Activated T-cell treated with anti-CD3 and anti-CD28 coated beads for 24 hours (primary cell): ENCODE results near the gene TMCC1.
"Not testable (repeated sequence)": the region's sequence is repeated elsewhere in the genome, so short reads cannot be mapped to it uniquely, and the experiment has no call there.

Experiments
- DNase-seq: peaks from one replicate; pipeline ENCODE4 v3.0.0-alpha.2; 2020; ENCODE audit warnings: low read depth

The TMCC1 gene

DNA sequence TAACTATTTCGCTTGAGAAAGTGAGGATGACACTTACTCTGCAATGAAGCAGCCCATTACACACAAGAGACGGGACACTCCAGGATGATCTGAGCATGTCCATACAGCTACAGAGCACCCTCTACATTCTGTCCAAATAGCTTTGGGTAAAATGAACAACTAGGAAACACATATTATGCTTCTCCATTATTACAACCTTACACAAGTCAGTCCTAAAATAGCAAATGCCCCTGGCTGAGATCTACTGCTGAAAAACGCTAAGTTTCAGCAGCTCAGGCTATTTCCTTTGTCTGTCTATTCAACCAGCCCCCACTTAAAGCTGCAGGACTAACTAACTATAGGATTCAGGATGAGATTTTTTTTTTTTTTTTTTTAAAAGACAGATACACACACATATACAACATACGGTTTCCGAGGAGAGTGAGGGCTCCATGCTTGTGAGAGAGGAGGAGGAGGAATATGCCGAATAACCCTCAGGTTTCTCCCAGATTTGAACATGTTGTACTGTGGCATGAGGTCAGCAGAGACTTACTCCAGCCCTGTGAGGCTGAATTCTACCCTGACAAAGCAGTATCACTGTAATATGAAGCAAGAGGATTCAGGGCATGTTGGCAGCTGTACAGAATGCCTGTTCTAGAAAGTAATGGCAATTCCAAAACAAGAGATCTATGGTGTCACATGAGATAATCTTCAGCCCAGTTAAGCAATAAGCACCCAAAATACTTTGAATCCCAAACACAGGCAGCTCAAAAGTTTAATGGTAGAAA lies 169.8 kb downstream of the TMCC1 start:
- DNase-seq = no peak

DNA sequence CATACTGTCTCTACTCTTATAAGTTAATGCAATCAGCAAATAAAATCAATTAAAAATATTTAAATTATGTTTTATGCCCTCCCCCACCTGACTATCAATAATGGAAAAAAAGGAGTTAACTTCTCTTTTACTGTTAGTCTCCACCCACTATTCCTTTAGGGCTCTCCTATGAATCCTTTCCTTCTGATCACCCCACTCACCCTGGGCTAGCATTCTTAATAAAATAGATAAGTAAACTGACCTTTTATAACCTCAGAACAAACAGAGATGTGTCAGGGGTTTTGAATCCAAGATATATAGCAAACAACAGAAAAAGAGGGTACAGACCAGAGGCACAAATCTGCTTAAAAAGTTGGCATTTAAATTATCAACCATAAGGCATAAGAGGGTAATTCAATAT lies 171.0 kb downstream of the TMCC1 start:
- DNase-seq = no peak

DNA sequence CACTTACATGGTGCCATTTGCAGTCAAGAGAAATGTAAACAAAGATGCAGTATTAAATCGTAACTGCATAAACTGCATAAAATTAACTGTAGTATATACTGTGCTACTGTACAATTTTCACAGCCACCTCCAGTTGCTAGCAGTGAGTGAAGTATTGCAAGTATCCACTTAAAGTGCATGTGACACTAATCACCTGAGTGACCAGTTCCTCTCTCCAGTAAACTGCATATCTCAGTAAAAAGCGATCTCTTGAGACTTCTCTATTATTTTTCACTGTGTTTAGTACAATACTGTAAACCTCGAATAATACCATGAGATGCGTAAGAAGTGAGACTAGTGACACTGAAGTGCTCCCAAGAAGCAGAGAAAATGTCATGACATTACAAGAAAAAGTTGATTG lies 175.3 kb downstream of the TMCC1 start:
- DNase-seq = no peak

DNA sequence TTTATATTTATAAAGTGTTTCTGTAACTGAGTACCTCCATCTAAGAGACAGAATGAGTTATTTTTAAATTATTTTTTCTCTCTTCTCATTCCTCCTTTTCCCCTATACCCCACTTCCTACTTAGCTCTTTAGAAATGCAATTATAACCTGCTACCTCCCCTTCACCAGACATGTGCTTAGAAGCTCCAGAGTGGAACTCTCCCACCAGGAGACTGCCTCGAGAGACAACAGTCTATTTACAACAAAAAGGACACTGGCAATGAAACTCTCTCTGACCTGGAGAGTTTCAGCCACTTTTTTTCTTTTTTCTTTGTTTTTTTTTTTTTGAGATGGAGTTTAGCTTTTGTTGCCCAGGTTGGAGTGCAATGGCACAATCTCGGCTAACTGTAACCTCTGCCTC lies 177.7 kb downstream of the TMCC1 start:
- DNase-seq = no peak

DNA sequence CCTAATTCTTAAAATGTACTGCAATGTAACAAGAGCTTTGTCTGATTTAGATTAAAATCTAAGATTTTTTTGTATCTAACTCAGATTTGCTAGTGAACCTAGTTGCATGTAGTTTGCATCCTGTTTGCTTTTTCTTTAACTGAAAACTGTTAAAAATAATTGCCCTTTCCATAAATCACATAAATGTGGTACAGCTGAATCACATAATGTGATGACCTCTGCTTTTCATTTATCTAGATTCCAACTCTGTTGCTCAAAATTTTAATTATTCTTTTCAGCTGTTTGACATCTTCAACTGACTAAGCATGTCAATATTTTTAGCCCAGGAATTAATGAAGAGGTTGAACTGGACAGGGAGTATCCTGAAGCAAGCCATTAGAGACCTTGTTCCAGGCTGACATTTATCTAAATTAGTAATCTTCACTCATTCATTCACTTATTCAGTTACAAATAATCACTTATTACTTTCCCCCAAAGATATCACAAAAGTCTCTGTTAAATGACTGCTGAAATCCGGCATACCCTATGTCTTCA lies 185.1 kb downstream of the TMCC1 start:
- no peak for DNase-seq

DNA sequence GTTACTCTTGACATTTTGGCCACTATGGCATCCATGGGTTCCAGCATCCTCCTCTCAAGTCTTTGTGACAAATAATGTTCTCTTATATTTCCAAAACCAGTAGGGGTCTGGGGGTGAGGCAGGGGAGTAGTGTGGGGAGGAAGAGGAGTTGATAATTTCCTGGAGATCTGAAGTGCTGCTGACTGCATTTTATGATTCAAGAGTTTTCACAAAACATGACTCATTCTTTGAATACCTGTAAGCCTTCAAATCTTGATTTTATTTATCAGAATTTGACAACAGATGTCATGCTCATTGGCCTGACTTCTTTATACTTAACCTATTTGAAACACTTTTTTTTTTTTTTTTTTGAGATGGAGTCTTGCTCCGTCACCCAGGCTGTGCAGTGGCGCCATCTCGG lies 188.2 kb downstream of the TMCC1 start:
- DNase-seq = no peak

DNA sequence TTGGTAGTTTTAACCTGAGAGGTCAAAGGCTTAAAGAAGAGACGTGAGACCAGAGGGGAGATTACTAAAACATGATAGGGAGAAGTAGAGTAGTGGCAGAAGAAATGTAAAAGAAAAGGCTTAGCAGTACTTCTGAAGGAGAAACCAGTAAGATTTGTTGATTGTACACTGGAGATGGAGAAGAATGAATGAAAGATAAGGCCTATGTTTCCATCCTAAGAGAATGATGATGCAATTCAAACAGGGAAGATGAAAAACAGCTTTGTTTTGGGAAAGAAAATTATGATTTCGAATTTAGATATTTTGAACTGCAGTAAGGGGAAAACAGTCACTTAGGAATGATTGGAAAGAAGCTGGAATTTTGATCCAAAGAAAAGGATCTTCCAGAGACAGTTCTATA lies 189.6 kb downstream of the TMCC1 start:
- no peak for DNase-seq

DNA sequence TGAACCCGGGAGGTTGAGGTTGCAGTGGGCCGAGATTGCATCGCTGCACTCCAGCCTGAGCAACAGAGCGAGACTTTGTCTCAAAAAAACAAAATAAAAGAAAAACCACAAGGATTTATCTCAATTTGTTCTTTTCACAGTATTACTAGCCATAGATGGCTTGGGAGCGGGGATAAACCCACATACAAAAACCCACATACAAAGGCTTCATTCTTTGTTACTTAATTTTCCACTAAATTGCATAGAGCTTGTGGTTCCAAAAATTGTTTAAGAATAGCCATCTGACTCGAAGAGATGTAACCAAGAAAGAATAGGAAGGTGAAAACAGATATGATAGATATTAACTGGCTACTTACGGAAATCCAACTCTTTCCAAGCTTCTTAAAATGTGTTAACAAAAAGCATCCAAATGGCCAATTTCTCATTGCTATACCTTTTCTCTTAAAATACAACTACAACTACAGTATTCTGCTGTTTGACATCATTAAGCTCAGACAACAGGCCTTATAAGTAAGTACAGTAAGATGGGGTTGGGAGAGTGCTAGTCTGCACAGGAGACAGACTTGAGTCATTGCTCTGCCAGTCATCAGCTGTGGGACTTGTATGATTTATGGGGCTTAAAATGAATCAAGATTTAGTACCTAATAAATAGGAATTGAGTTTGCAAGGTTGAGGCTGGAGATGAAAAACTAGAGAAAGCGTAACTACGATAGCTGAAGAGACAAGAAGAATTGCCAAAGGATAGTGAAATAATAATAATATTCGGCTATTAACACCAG lies 190.4 kb downstream of the TMCC1 start:
- DNase-seq = no peak

DNA sequence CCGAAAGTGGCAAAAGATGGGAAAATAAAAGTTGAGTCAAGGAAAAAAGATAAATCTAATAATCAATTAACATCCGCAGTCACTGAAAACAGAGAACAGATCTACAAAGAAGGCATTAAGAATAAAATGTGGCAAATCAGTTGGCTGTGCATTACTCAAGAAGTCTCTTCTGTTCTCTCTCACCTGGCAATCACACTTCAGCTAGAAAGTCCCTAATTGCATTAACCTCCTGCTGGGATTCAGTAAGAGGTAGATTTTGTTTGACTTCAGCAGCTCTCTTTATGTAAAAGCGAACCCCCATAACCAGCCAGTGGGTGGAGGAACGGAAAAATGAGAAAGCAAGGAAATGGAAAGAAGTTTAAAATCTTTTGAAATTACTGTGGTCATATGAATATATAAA lies 192.3 kb downstream of the TMCC1 start:
- no peak for DNase-seq

DNA sequence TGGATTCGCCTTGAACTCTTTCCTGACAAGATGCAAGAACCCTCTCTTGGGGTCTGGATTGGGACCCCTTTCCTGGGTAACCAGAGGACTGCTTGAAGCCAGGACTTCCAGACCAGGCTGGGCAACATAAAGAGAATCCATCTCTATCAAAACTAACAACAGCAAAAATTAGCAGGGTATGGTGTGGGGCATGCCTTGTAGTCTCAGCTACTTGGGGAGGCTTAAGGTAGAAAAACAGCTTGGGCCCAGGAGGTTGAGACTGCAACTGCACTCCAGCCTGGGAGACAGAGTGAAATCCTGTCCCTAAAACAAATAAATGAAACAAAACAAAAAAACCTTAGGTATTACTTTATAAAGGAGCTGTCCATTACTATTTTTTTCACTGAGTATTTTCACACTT lies 193.9 kb downstream of the TMCC1 start:
- no peak for DNase-seq

DNA sequence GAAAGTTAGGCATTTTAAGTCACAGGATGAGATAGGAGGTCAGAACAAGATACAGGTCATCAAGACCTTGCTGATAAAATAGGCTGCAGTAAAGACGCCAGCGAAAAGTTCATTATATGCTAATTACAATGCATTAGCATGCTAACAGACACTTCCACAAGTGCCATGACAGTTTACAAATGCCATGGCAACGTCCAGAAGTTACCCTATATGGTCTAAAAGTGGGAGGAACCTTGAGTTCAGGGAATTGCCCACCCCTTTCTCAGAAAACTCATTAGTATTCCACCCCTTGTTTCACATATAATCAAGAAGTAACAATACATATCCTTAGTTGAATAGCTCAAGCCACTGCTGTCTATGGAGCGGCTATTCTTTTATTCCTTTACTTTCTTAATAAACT lies 194.3 kb downstream of the TMCC1 start:
- DNase-seq = no peak

DNA sequence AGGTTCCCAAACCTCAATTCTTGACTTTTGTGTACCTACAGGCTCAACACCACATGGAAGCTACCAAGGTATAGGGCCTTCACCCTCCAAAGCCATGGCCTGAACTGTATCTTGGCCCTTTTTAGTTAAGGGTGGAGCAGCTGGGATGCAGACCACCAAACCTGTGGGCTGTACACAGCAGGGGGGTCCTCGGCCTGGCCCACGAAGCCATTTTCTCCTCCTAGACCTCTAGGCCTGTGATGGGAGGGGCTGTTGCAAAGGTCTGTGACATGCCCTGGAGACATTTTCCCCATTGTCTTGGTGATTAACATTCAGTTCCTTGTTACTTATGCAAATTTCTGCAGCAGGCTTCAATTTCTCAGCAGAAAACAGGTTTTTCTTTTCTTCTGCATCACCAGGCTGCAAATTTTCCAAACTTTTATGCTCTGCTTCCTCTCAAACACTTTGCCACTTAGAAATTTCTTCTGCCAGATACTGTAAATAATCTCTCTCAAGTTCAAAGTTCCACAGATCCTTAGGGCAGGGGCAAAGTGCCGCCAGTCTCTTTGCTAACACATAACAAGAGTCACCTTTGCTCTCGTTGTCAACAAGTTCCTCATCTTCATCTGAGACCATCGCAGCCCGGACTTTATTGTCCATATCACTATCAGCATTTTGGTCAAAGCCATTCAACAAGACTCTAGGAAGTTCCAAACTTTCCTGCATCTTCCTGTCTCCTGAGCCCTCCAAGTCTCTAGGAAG lies 196.1 kb downstream of the TMCC1 start:
- no peak for DNase-seq

DNA sequence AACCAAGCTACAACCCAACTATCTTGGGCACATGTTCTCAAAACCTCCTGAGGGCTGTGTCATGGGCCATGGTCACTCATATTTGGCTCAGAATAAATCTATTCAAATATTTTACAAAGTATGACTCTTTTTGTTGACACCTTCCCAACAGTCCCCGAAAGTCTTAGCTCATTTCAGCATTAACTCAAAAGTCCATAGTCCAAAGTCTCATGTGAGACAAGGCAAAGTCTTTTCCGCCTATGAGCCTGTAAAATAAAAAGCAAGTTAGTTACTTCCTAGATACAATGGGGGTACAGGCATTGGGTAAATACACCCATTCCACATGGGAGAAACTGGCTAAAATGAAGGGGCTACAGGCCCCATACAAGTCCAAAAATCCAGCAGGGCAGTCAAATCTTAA lies 197.1 kb downstream of the TMCC1 start:
- DNase-seq = not testable (repeated sequence)

DNA sequence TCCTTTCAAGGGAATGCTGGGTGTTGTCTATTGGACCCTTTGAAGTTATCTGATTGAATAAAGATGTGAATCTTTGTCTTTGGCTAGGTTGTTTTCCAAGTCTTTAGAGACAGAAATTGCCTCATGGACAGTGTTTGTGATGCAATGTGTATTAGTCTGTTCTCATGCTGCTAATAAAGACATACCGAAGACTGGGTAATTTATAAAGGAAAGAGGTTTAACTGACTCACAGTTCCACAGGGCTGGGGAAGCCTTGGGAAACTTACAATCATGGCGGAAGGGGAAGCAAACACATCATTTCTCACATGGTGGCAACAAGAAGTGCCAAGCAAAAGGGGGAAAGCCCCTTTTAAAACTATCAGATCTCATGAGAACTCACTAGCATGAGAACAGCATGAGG lies 198.3 kb downstream of the TMCC1 start:
- DNase-seq = no peak

DNA sequence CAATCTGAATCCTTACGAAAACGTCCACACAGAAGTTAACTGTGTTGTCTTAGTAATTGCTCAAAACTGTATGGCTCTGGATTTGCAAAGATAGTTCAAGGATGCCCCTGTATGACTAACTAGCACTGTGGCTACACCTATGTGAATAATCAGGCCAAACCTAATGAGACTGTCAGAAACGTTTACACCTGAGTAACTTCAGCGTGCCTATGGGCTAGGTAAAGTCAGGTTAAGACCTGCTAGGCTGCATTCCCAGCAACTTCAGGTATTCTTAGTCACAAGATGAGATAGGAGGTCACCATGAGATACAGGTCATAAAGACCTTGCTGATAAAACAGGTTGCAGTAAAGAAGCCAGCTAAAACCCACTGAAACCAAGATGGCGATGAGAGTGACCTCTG lies 199.3 kb downstream of the TMCC1 start:
- DNase-seq = no peak

DNA sequence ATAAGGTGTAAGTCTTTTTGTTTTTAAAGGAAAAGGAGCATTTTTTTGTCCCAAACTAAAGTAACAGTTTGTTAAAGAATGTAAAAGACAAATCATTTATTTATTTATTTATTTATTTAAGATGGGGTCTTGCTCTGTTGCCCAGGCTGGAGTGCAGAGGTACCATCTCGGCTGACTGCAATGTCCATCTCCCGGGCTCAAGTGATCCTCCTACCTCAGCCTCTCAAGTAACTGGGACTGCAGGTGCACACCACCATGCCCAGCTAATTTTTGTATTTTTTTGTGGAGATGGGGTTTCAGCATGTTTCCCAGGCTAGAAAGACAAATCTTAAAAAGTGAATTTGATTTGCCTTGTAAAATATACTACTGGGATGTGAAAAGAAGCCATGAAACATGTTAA lies 200.8 kb downstream of the TMCC1 start:
- no peak for DNase-seq

DNA sequence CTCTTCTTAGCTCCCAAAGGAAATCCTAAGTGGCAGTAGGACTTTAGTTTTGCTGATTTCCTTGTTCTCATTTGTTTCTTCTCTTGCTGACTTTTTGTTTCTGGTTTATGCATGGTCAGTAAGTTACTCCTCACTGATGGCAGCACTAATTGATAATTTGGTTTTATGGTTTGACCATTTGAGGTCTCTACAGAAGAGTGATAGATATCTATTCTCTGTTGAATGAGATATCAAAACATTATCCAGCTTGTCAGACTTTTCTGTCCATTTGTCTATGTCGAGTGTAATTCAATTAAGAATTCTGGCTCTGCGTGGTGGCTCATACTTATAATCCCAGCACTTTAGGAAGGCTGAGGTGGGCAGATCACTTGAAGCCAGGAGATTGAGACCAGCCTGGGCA lies 202.5 kb downstream of the TMCC1 start:
- DNase-seq = no peak

DNA sequence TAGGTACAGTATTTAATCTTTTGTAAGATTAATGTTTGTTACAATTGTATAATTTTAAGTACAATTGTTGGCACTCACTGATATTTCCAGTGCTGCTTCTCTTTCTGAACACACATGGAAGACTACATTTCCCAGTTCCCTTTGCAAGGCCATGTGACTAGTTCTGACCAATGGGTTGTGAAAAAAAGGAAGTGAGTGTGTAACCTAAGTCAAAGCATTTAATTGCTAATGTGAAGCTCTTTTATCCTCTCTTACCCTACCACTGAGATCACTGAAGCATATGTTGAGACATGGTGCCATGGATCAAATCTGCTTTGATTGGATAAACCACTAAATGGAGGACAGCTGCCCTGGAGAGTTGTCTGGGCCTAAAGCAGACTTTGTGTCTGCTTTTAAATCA lies 203.1 kb downstream of the TMCC1 start:
- peak; percentile 7 for DNase-seq

DNA sequence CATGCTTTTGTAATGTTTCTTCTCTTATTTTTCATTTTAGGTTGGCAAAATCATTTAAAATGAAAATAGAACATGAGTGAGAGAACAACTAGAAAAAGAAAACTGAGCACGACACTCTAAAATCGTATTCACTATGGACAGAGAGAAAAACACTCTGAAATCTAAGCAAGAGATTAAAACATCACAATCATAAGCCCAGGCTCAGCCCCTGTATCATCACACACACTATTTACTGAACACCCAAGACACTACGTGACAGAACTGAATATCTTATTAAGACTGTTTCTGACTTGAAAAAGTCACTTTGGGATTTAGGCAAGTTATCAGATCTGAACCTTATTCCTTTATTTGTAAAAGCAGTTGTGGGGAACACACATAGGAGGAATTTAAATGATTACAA lies 204.5 kb downstream of the TMCC1 start:
- DNase-seq = no peak

DNA sequence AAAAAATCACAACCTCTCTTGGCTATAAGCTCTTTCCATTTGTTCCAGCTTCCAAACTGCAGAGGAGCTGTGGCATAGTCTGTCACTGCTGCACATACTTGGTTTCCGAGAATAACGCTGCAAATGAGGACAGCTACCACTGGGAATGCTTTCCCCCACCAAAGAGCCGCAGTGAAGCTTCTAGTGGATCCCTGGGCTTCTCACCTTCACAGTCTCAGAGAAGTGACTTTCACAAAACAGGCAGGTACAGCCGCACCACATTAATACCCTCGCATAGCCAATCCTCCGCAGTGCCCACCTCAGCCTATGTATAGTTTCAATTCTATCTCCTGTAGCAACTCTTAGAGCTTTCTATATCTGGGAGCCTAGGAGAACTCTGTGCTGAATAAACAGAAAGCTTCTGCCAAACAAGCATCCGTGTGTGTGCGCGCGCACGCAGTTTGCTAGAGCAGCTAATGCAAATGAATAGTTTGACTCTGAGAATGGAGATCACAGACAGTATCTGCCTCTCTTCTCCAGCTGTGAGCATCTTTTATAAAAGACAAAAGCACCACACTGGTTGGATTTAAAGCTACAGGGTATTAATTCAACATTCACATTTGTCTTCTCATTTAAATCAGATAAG lies 205.1 kb downstream of the TMCC1 start:
- DNase-seq = no peak

DNA sequence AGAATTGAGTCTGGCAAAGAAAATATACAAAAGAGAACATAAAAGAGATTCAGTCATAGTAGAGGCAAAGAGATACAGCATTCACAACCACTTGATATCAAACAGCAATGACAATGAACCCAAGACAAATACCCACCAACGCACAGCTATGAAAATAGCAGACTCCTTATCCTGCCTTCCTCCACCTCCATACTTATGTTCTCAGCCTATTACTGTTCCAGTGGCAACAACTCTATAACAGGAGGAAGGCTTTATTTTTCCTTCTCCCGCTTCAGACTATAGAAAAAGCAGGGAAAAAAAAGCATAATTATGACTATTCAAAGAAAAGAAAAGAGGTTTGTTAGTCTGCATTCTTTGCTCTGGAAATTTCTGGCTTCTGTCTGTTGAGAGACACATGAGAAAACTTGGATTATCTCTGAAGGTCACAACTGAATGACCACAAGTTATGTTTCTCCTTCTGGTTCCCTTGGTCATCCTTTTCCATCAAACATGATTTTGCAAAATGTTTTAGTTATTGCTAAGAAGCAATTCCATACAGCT lies 205.9 kb downstream of the TMCC1 start:
- DNase-seq = no peak

DNA sequence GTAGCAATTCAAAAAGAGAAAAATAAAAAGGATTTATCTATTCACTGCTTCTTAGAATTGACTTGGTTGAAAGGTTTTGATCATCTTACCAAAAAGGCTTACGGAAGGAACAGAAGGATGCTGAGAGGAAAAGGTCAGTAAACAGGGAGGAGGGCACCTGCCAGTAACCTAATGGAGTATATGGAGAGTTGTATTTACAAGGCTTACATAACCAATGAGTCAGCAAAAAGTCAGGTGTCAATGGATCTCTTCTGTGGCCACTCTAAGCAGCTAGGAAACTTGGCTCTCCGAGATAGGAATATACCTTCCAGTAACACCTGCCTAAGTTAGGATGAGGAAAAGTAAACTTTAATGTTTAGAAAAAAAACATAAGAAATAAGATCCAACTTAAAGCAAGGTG lies 206.6 kb downstream of the TMCC1 start:
- no peak for DNase-seq
